Left colon (tissue), 2 donors: Measurements from ENCODE around the gene LGALS4. TPM values are rescaled to one million over a fixed set of nuclear protein-coding genes. Genes with fewer than 3 reads are reported as not detected.
"Not testable (repeated sequence)": the region's sequence is repeated elsewhere in the genome, so short reads cannot be mapped to it uniquely, and the experiment has no call there.

Experiments used
- ATAC-seq: fragments of 200-7000 bp; cut with Tn5 transposase; one replicate; pipeline ENCODE4 v1.9.1; 2020; ENCODE audit warnings: mild to moderate bottlenecking, moderate library complexity
- DNase-seq, 2 donors: peaks; one replicate each; pipeline ENCODE4 v3.0.0-alpha.2; 2020
- intact Hi-C, 2 donors: fragments of 100-400 bp; cut with DNase I in 1 of 2; cut with micrococcal nuclease in 1 of 2; formaldehyde crosslinking; loops; one replicate each; pipeline versions ENCODE4 v1.11.2 to v1.14.0; 2022; cut with DNase I, micrococcal nuclease
- total RNA-seq, 2 donors: library from RNA; stranded (reverse); fragmentation: NEBNext Ultra II Directional; extraction: Animal tissue kit (Norgen Biotek cat#: 25700); gene quantifications; one replicate each; pipeline ENCODE4 v1.2.1, GENCODE V29; 2021
- donor health status: DM: no; HTN: no; CAD: no.
- donor health status: DM: yes; HTN: yes; CAD: no.

The LGALS4 gene
- total RNA-seq, 2 donors from 2014 or later: 7,382 to 8,588 TPM

GRCh38 chr19:38759590-38760003, 53.1 kb downstream of the LGALS4 start:
- intact Hi-C loops: no loop called here
- peak; percentile 92 for ATAC-seq

GRCh38 chr19:38754196-38754595, 58.5 kb downstream of the LGALS4 start:
- DNase-seq, ATAC-seq, intact Hi-C loops: not testable (repeated sequence)

More at GRCh38 chr19:38759590-38760003, 53.1 kb downstream of the LGALS4 start:
- DNase-seq: peak; percentile 63 to 73

GRCh38 chr19:38753783-38754182, 59.0 kb downstream of the LGALS4 start:
- DNase-seq, intact Hi-C loops, ATAC-seq: not testable (repeated sequence)

Other genes with a start within 250 kb of the LGALS4 start
- 1 to 10 TPM; 2.9 to 6.6 TPM for gene MAP4K1, start 195.0 kb downstream of the LGALS4 start, total RNA-seq
- 100 to 1,000 TPM; 343 to 430 TPM for gene EIF3K, start 193.8 kb downstream of the LGALS4 start, total RNA-seq
- gene ACTN4, start 165.3 kb downstream of the LGALS4 start, total RNA-seq: 1,000 to 10,000 TPM in 1 of 2 donors, 100 to 1,000 TPM in 1; 971 to 1,150 TPM
- 10 to 100 TPM; 10.1 to 10.2 TPM for gene CAPN12, start 68.5 kb downstream of the LGALS4 start, total RNA-seq
- not detected for gene LGALS7, start 39.4 kb downstream of the LGALS4 start, total RNA-seq
- gene LGALS7B, start 23.7 kb downstream of the LGALS4 start, total RNA-seq: not detected
- 100 to 1,000 TPM; 292 to 483 TPM for gene ECH1, start 18.8 kb upstream of the LGALS4 start, total RNA-seq
- 100 to 1,000 TPM; 269 to 281 TPM for gene HNRNPL, start 37.0 kb upstream of the LGALS4 start, total RNA-seq
- gene RINL, start 65.3 kb upstream of the LGALS4 start, total RNA-seq: 1 to 10 TPM; 3.2 to 3.4 TPM
- 10 to 100 TPM; 32.9 to 39.9 TPM for gene SIRT2, start 86.7 kb upstream of the LGALS4 start, total RNA-seq
- 10 to 100 TPM; 32.1 to 38.8 TPM for gene NFKBIB, start 87.0 kb upstream of the LGALS4 start, total RNA-seq
- under 1 TPM in 1 of 2 donors, not detected in 1; 0.55 TPM for gene CCER2, start 99.2 kb upstream of the LGALS4 start, total RNA-seq
- gene SARS2, start 117.8 kb upstream of the LGALS4 start, total RNA-seq: 10 to 100 TPM; 15.4 to 33.3 TPM
- 10 to 100 TPM; 36.3 to 50.4 TPM for gene MRPS12, start 118.0 kb upstream of the LGALS4 start, total RNA-seq
- gene FBXO17, start 162.8 kb upstream of the LGALS4 start, total RNA-seq: 1 to 10 TPM; 1.1 to 3.3 TPM
- gene FBXO27, start 219.6 kb upstream of the LGALS4 start, total RNA-seq: 1 to 10 TPM in 1 of 2 donors, not detected in 1; 2.8 TPM